8988T (cell line): ENCODE data around the gene L3MBTL4.
"Not testable (repeated sequence)": the region's sequence is repeated elsewhere in the genome, so short reads cannot be mapped to it uniquely, and the experiment has no call there.

Source experiments
- DNase-seq: peaks from one replicate; pipeline ENCODE4 v3.0.0; 2011

Gene L3MBTL4

GRCh38 chr18:6294148-6294784 is 120.4 kb downstream of the L3MBTL4 start:
- DNase-seq, result no peak

GRCh38 chr18:6289843-6290242 is 124.9 kb downstream of the L3MBTL4 start:
- DNase-seq, result no peak

- no peak for DNase-seq
These were observed 128.1 kb downstream of the L3MBTL4 start for GRCh38 chr18:6286585-6286984.

- DNase-seq, result no peak
These were observed 129.9 kb downstream of the L3MBTL4 start for GRCh38 chr18:6284761-6285160.

- no peak for DNase-seq
These were observed 130.4 kb downstream of the L3MBTL4 start for GRCh38 chr18:6284300-6284699.

GRCh38 chr18:6281874-6282273 is 132.8 kb downstream of the L3MBTL4 start:
- DNase-seq, result no peak

- no peak for DNase-seq
These were observed 134.4 kb downstream of the L3MBTL4 start for GRCh38 chr18:6280211-6280743.

- no peak for DNase-seq
These were observed 135.4 kb downstream of the L3MBTL4 start for GRCh38 chr18:6279308-6279707.

- no peak for DNase-seq
These were observed 141.3 kb downstream of the L3MBTL4 start for GRCh38 chr18:6273423-6273822.

- not testable (repeated sequence) for DNase-seq
These were observed 142.6 kb downstream of the L3MBTL4 start for GRCh38 chr18:6272144-6272543.

GRCh38 chr18:6271585-6271984 is 143.1 kb downstream of the L3MBTL4 start:
- no peak for DNase-seq

- no peak for DNase-seq
These were observed 143.9 kb downstream of the L3MBTL4 start for GRCh38 chr18:6270771-6271216.

GRCh38 chr18:6269660-6270332 is 144.9 kb downstream of the L3MBTL4 start:
- DNase-seq, result no peak

- no peak for DNase-seq
These were observed 148.5 kb downstream of the L3MBTL4 start for GRCh38 chr18:6266212-6266611.

- DNase-seq, result no peak
These were observed 152.8 kb downstream of the L3MBTL4 start for GRCh38 chr18:6261938-6262337.

GRCh38 chr18:6259324-6259723 is 155.4 kb downstream of the L3MBTL4 start:
- DNase-seq, result not testable (repeated sequence)

- no peak for DNase-seq
These were observed 156.8 kb downstream of the L3MBTL4 start for GRCh38 chr18:6257950-6258349.

- DNase-seq, result no peak
These were observed 158.2 kb downstream of the L3MBTL4 start for GRCh38 chr18:6256521-6256920.

GRCh38 chr18:6255886-6256285 is 158.8 kb downstream of the L3MBTL4 start:
- no peak for DNase-seq

- no peak for DNase-seq
These were observed 159.5 kb downstream of the L3MBTL4 start for GRCh38 chr18:6255116-6255705.

- no peak for DNase-seq
These were observed 160.3 kb downstream of the L3MBTL4 start for GRCh38 chr18:6254456-6254855.

- DNase-seq, result no peak
These were observed 163.6 kb downstream of the L3MBTL4 start for GRCh38 chr18:6251084-6251483.

GRCh38 chr18:6249788-6250187 is 164.9 kb downstream of the L3MBTL4 start:
- no peak for DNase-seq

GRCh38 chr18:6249170-6249569 is 165.5 kb downstream of the L3MBTL4 start:
- DNase-seq, result no peak
